GM21526 (cell line): Measurements from ENCODE around the gene BANK1.

Experiments
- ATAC-seq: cut with Tn5 transposase; IDR thresholded peaks from one replicate; pipeline ENCODE4 v1.9.1; 2021; ENCODE audit warnings: moderate library complexity; ENCODE audit not compliant: unreplicated experiment, low FRiP score

BANK1 gene

DNA sequence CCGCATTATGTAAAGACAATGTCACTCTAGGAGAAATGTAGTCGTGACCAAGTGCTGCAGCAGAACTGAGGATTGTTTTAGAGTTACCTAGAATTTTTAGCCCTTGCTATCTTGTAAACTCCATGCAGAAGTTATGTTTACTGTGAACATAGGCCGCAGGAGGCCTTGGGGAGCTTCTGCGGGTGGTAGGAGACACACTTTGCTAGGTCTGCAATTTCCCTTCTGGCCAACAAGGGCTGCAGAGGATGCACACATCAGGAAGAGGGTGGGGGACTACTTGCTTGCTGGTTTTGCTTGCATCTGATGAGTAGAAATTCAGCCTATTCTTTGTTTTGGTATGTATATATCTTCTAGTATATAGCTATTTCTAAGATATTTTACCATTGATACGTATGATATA is 23.1 kb downstream of the BANK1 start:
- ATAC-seq, result no peak

DNA sequence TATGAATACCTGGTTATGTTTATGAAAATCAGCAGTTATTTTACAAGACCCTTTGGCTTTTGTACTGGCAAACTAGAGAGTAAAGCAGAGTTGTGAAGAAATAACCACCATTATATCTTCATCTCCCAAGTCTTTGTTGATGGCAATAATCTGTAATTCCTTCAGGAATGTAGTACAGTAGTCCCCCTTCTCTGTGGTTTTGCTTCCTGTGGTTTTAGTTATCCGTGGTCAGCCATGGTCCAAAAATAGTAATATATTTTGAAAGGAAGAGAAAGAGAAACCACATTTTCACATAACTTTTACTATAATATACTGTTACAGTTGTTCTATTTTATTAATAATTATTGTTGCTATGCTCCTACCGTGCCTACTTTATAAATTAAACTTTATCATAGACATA is 27.8 kb downstream of the BANK1 start:
- ATAC-seq, result no peak

DNA sequence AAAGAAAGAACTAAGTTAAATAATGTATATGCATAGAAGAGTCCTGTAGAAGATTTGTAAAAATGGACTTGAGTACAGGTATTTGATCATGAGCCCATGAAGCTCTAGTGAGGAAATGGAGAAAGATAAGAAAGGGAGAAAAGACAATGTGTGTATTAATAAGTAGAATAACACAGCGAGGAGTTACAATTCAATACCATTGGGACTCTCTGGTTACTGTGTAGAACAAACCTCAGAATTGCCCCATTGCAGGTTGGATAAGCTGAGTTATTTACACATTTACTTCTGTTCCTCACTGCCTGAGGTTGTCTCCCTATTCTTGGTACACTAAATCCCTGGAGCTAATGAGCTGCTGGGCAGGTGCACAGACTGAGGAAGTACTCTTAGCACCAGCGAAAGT is 33.3 kb downstream of the BANK1 start:
- no peak for ATAC-seq

DNA sequence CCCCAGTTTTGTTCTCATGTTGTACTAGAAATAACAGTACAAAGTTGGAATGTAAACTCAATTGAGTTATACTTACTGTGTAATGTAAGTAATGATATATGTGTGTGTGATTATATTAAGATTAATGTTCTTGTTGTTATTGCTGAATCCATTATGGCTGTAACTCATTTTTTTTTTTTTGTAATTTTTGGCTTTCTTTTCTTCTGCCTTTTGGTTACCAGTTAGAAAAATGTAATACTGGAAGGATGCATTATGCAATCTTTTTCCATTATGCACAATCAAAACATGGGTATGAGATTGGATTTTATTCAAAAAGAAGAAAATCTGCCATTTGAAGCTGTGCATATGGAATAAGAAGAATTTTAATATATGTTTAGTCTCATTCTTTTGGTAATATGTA is 34.0 kb downstream of the BANK1 start:
- no peak for ATAC-seq

DNA sequence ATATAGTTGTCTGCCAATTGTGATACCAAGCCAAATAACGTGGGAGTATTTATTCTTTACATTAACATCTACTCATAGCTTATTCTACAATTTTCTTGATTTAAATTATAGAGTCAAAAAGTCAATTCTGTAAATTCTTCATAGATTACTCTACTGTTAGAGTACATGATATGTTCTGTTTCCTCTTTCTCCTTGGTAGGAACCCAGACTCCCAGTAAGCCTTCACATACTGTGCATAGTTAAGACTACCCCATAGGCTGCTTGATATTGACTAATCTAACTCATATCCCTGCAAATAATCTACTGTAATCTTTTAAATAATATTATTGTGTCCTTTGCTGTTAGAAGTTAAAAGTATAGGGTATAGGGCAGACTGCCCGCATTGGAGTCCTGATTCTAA is 35.4 kb downstream of the BANK1 start:
- no peak for ATAC-seq

DNA sequence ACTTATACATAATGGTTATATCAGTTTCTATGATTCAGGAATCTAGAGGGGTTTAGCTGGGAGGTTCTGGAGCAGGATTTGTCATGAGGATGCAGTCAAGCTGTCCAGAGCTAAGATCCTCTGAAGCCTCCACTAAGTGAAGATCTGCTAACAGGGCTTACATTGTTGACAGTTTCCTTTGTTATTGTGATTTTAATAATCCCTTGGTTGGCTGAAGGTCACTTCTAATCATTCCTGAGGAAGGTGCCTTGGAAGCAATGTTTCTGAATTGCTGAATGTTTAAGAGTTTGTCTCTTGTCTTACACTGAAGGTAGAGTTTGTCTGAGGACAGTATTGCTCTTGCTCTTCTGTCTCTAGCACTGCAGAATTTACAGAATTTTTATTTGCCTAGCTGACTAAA is 41.3 kb downstream of the BANK1 start:
- no peak for ATAC-seq

DNA sequence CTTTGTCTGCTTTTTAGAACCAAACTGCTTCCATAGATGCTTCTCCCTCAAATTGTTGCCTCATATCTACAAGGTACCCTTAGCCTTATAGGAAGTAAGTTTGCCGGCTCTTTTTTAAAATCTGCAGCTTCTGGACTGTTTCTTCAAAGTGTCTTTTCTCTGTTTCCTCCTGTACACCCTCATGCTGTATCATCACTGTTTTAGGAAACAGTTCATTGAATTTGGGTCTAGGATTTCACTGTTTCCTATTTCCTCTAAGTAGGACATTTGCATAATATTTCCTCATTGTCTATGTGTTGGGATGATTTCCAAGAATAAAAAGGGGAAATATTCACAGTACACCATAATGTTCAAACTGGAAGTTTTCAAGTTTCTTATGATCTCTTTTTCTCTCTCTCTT is 43.0 kb downstream of the BANK1 start:
- ATAC-seq, result no peak

DNA sequence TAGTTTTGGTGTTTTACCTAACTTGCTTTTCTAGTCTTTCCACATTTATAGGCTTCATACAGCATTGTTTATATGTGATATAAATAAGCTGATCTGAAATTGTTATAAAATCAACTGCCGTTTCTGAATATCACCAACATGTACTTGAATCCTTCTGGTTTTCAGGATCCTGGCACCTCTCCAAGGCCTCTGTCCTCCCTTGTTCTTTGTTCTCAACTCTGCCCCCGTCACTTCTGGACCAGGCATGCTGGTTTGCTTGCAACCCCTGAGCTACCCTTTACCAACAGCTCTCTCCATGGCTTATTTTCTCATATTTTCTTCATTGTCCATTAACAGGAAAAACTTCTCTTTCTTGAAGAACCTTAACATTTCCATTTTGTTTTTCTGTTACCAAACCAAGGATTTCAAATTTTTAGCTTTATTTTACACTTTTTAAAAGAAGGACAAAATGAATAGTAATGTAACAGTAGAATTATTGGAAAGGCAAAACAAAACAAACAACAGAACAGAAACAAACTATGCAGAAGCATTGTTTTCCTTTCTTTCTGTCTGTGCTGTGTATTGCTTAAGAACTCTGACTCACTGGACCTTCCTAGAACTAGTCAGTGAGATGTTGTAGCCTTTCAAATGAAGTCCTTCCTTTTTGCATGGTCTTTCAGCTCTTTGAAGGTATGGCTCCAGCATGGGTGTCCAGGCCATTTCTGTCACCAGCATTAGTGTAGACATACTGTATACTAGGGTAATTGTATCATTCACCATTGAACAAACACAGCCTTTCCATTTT is 44.8 kb downstream of the BANK1 start:
- no peak for ATAC-seq

DNA sequence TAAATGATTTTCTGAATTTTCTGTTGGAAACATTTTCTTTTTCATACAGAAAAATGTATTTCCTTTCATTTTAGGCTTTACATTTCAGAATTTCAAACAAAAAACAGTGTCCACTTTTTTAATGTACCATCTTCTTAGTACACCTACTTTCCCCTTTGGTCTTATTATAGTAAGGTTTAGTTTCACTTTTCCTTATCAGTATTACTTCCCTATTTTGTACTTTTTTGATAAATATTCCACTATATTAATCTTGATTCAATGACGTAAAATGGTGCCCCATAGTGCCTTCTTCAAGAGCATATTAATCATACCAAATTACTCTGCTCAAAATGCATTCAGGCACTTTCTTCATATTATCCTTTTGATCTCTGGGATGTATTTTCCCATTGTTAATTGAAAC is 52.5 kb downstream of the BANK1 start:
- no peak for ATAC-seq

DNA sequence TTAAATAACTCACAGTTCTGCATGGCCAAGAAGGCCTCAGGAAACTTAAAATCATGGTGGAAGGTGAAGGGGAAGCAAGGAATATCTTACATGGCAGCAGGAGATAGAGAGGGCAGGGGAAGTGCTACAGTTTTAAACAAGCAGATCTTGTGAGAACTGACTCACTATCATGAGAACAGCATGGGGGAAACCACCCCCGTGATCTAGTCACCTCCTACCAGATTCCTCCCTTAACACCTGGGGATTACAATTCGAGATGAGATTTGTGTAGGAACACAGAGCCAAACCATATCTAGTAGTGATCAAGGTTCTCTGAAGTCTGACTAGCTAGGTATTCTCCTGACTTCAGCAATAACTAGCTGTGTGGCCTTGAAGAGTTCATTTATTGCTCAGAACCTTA is 56.0 kb downstream of the BANK1 start:
- ATAC-seq, result no peak

DNA sequence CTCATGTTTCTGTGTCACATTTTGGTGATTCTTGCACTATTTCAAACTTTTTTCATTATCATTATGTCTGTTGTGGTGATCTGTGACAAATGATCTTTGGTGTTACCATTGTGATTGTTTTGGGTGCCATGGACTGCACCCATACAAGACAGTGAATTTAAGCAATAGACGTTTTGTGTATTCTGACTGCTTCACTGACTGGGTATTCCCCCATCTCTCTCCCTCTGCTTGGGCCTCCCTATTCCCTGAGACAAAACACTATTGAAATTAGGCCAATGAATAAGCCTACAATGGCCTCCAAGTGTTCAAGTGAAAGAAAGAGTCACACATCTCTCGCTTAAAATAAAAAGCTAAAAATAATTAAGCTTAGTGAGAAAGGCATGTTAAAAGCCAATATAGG is 60.2 kb downstream of the BANK1 start:
- no peak for ATAC-seq

DNA sequence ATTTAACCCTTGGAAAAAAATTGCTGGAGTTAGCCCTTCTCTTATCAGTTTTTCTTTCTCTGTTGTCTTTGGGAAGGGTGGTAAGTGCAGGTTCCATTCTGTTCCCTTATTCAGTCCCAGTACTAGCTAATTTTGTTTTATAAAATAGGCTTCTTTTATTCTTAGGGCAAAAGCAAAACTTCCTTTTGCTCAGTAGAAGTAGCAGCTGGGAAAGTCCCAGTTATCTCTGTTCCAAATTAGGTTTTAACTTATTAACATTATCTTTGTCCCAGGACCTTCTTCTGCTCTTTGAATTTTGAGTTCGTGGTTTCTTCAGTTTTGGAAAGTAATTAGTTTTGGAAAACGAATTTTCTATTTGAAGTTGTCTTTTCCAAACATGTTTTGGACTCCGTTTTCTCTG is 61.1 kb downstream of the BANK1 start:
- ATAC-seq, result no peak

DNA sequence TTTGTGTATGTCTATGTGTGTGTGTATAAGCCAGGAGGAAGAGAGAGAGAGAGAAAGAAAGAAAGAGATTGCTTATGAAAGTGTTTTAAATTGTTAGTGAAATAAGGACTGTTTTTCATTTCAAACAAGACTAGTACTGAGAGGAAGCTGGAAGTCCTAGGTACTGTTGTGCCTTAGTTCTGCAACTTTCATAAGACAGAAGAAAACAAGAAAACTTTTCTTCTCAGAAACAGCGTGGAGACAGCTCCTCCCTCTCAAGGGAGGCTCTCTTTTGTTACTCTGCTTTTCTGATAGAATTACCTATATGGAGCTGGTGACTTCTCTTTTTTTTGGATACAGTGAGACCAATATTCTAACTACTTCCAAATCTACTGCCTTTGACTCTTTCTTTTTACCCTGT is 62.5 kb downstream of the BANK1 start:
- ATAC-seq, result peak; percentile 79

DNA sequence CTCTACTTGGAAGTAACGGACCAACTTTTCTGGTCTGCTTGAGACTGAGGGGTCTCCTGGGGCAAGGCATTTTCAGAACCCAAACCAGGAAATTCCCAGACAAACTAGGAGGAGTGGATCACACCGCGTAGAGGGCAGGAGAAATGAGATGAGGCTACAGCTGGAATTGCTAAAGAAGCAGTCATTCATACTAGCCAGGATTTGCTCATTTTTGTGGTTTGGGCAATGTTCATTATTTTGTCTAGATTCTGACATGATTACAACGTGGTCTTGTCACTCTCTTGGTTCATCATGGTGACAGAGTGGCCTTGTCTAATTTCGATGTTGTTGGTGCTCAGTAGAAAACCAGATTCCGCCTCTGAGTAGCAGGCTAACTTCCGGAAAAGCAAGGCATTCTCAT is 63.2 kb downstream of the BANK1 start:
- no peak for ATAC-seq

DNA sequence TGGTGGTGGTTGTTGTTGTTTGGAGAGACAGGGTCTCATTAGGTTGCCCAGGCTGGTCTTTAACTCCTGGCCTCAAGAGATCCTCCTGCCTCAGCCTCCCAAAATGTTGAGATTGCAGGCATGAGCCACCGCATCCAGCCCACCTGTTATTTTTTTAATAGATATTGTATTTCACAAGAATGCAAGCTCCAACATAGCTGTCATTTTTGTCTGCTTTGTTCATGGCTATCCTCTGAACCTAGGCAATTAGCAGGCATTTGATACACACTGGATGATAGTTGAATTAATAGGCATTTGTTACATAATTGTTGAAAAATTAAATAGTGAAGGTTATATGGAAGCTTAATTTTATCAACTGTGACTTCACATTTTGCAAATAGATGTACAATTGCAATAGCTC is 64.7 kb downstream of the BANK1 start:
- ATAC-seq, result no peak

DNA sequence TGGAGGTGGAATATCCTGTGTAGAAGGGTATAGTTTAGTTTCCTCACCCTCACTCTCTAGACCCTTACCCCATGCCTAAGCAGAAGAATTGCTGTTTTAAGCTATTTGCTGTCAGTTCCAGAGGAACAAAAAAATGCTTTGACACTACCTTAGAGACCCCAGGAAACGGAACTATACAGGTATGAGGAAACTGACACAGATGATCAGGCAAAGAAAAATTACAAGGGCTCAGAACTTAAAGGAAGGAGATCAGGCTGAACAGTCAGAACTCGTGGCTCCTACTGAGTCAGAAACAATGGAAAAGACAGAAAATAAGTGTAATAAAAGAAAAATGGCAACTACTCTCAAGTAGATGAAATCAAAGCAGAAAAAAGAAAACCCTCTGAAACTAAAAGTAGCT is 65.6 kb downstream of the BANK1 start:
- no peak for ATAC-seq

DNA sequence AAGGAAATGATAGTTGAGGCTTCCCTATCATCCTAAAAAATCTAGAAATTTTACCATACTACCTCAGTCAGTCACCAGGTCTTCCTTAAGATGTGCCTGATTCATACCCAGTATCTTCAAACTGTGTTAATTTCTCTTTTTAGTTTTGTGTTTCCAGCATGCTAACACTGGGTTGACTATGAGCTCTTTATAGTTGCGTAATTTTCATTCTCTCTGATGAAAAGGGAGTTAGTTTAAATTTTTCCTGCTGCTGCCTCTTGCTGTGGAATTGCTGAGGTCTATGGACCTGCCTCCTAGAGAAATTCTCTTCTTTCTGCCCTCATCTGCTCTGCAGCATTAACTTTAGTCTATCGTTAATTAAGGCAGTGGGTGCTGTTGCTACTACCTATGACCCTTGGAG is 66.6 kb downstream of the BANK1 start:
- ATAC-seq, result no peak

DNA sequence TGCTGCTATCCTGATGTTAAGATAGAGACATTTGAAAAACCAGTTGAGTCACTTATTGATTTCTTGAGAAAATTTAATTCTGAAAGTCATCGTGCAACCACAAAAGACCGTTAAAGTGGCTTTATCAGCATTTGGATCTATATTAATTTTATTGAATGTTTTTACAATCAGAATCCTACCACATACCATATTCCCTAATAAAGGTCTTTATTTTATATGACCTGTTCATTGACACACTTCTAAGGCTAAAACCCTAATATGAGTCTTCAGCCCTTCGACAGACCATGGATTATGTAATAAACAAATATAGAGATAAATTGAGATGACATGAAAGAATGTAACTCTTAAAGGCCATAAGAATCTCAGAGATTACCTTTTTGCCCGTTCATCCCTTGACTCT is 68.1 kb downstream of the BANK1 start:
- no peak for ATAC-seq

DNA sequence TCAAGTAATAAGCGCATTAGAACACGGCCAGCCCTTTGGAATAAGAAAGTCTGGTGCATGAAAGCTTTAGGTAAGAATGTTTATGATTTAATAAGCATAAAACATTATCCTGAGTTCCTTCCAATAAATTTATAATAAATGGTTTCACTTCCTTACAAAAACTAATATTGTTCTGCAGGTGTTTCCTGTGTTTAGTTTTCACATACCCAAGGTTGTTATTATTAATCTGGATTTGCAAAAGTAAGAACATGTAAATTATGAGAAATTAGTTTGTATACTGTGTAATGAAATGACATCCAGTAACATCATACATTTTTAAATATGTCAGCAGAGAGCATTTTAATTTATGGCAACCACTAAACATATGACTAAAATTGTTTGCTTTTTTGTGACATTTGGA is 72.1 kb downstream of the BANK1 start:
- ATAC-seq, result no peak

DNA sequence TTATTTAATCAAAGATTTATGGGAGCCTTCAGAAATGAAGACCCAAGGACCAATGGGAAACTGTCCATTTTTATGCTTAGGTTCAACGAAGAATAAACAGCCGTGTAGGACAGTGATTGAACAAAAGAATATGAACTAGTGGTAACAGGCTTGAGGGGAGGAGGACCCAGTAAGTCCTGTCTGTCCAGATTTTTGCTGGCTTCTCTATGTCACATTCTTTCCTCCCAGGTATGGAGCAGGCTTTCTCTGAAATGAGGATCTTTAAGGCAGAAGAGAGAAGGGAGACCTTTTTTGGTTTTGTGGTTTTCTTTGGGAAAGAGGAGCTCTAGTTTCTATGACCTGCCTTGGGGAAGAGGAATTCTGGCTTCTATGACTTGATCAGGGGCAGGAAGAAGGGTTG is 74.1 kb downstream of the BANK1 start:
- no peak for ATAC-seq

DNA sequence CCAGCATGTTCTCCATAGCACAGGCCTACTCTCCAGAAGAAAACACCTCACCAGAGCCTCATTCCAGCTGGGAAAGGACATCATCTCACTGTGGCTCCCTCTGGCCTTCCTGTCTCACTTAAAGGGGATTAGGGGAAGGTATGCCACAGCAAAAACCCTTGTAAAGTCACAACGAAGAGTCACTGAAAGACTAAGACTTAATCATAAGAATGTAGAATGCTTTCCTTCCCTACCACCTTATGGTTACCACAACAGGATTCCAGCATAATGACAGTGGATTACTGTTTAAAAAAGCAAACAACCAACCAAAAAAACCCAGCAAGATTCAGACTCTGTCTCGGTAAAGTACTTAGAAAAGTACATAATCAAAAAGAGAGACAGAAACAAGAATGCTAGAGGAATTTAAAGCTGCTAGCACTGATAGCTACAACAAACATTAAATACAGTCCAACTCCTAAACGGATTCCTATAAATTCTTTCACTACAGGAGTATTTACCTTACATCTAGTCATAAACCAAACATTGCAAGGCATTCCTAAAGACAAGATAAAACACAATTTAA is 75.1 kb downstream of the BANK1 start:
- ATAC-seq, result no peak

DNA sequence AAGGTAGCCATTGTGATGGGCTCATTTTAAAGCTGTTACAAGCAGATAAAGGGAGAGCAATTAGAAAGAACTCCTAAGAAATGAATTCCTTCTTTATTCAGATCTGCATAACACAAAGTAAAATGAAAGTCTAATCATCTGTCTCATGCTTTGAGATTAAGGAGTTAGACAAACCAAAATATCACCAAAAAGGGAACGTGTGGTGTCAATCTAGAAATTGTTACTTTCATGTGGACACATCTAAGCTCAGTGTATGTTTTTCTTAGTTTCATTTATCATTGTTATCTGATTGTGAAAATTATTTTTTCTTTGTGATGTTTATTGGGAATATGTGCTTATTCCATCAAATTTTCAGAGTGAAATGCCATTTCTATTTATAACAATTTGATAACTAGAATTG is 80.3 kb downstream of the BANK1 start:
- no peak for ATAC-seq
